Measurements from ENCODE around the gene PCDHB12.
"Not testable (repeated sequence)": the region's sequence is repeated elsewhere in the genome, so short reads cannot be mapped to it uniquely, and the experiment has no call there.

GRCh38 chr5:141214583-141214982, 6.1 kb downstream of the PCDHB12 start:
- not testable (repeated sequence) for TF ChIP-seq CTCF, EZH2phosphoT487, EZH2 (IDR thresholded peaks at IDR 0.05)
